Psoas muscle (tissue), 8 donors: ENCODE results near the gene GANC. TPM values are rescaled to one million over a fixed set of nuclear protein-coding genes. Genes with fewer than 3 reads are reported as not detected.
A peak's percentile ranks its signal among the peaks of the same experiment; 100 is the strongest.
"Not testable (repeated sequence)": the region's sequence is repeated elsewhere in the genome, so short reads cannot be mapped to it uniquely, and the experiment has no call there.

ENCODE experiments used
- ATAC-seq, 4 donors: fragments of 200-7000 bp; cut with Tn5 transposase; one replicate each; pipeline ENCODE4 v1.9.1; 2020; ENCODE audit warnings: moderate library complexity in 3 of 4, mild to moderate bottlenecking in 2 of 4
- DNase-seq, 2 donors: peaks; one replicate each; pipeline ENCODE4 v3.0.0-alpha.2; 2020
- H3K27ac ChIP-seq: fragments of 200-600 bp; one replicate; pipeline ENCODE4 v1.8.0; 2022
- H3K27me3 ChIP-seq, 3 donors: fragments of 200-600 bp in 1 of 3; one replicate each; pipeline versions ENCODE4 v1.6.1 to v1.8.0; 2013 to 2022; ENCODE audit warnings: low read length in 2 of 3, mild to moderate bottlenecking in 2 of 3, moderate library complexity in 1 of 3; ENCODE audit not compliant: insufficient read depth in 3 of 3
- H3K36me3 ChIP-seq, 2 donors: fragments of 200-600 bp in 1 of 2; one replicate each; pipeline versions ENCODE4 v1.6.1 to v1.8.0; 2013 to 2022; ENCODE audit warnings: low read depth in 1 of 2, mild to moderate bottlenecking in 1 of 2, moderate library complexity in 1 of 2; ENCODE audit not compliant: insufficient read depth in 1 of 2
- H3K4me1 ChIP-seq: fragments of 200-600 bp; one replicate; pipeline ENCODE4 v1.8.0; 2022
- H3K4me3 ChIP-seq: fragments of 200-600 bp; one replicate; pipeline ENCODE4 v1.8.0; 2022; ENCODE audit warnings: mild to moderate bottlenecking
- H3K9me3 ChIP-seq: fragments of 200-600 bp; one replicate; pipeline ENCODE4 v1.8.0; 2022
- CTCF ChIP-seq: fragments of 200-600 bp; IDR thresholded peaks from one replicate; pipeline ENCODE4 v1.8.0; 2022; ENCODE audit warnings: antibody characterized with exemption
- WGBS, 3 donors: extraction: QIAGEN DNeasy Blood & Tissue Kit; methylation state at CpG; one replicate each; pipeline versions ENCODE4 v1.1.6 to v1.1.7; 2013; 5-methylcytosine and 5-hydroxymethylcytosine counted together
- intact Hi-C, 2 donors: fragments of 100-400 bp; cut with DNase I; formaldehyde crosslinking; loops; one replicate each; pipeline versions ENCODE4 v1.11.0 to v1.14.2; 2022
- polyA plus RNA-seq, 3 donors: library from polyadenylated mRNA; stranded (reverse); fragments of 200-250 nt; gene quantifications; one replicate each; pipeline ENCODE4 v1.2.3, GENCODE V29; 2013
- total RNA-seq, 4 donors: library from RNA; stranded (reverse); fragmentation: NEBNext Ultra II Directional in 2 of 4; extraction: Animal tissue kit (Norgen Biotek cat#: 25700) in 2 of 4; gene quantifications; one replicate each; pipeline versions ENCODE4 v1.2.1 to v1.2.4, GENCODE V29; 2021 to 2023
- donor health status: healthy with polysubstance abuse.
- donor health status: DM: no; HTN: no; CAD: no; lungs with moderate emphysema.
- donor health status: Bipolar disorder and iron deficiency.
- donor health status: healthy.
- donor health status: DM: yes; HTN: yes; CAD: no.
- donor health status: DM: no; HTN: no; CAD: no.
- donor health status: DM: no; HTN: no; CAD: no.
- donor health status: DM: yes; HTN: yes; CAD: no.

Gene GANC
- total and polyA plus RNA-seq, 7 donors = 4.9 to 37.7 (median 20.3) TPM

DNA sequence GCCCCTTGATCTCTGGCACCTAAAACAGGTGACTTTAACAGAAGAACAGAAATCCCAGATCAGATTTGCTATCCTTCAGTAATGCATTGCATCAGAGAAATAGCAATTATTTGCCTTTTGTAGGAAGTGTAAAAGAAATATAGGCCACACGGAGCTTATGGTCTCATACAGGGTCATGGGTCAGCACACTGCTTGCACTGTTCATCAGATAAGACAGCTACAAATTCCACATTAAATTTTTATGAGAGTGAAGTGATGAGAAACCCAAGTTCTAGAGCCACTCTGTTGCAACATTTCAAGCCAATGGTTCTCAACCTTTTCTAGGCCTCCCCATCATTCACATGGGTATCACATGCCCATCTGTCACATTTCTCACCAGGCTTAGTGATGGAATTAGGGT lies 33.7 kb downstream of the GANC start:
- Histone ChIP-seq H3K4me1 (no peaks in the 10 kb centered on the region), H3K4me3 (no peak overlapping the region), H3K27me3 (no peaks in the 10 kb centered on the region), H3K9me3 (no peaks in the 10 kb centered on the region), H3K27ac (no peak overlapping the region), H3K36me3 (peaks cover 0 to 58% of the 10 kb centered on the region in 2 donors)
- no peak for DNase-seq
- 74 to 81% (median 78%) methylated on average over 1 of the region's 1 CpG for WGBS, 3 donors
- intact Hi-C loops = no loop called here
- ATAC-seq = no peak
- no peak for TF ChIP-seq CTCF

DNA sequence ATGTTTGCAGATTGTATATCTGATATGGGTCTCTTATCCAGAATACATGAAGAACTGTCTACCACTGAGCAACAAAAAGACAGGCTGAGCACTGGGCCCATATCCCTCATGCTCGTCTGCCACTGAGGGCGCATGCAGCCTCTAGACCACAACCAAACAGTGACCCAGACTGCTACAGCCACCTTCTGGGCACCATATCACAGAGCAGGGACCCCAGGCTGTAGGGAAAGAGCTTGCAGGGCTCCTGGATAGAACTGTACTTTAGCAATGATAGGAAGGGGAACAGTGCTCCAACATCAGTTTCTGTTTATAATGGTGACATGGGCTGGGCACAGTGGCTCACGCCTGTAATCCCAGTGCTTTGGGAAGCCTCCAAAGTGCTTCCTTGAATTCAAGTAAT lies 40.5 kb downstream of the GANC start:
- peak in 2 of 4 donors; percentile 39 to 58 for ATAC-seq
- intact Hi-C loops = no loop called here
- Histone ChIP-seq H3K4me3 (no peak overlapping the region), H3K36me3 (peaks cover 0 to 77% of the 10 kb centered on the region in 2 donors), H3K9me3 (no peaks in the 10 kb centered on the region), H3K27ac (peak overlapping the region; percentile 30), H3K4me1 (peaks cover 4% of the 10 kb centered on the region), H3K27me3 (no peaks in the 10 kb centered on the region)
- no peak for DNase-seq
- 18 to 32% (median 20%) methylated on average over 3 of the region's 3 CpGs for WGBS, 3 donors
- no peak for TF ChIP-seq CTCF

- intact Hi-C loops = no loop called here
- H3K4me1 ChIP-seq = peaks cover 4% of the 10 kb centered on the region
- H3K27ac ChIP-seq = no peak overlapping the region
- ATAC-seq (peak in 2 of 4 donors; percentile 34 to 79), DNase-seq (no peak)
- peaks cover 0 to 64% of the 10 kb centered on the region in 2 donors for H3K36me3 ChIP-seq
- no peaks in the 10 kb centered on the region for H3K27me3 ChIP-seq
- H3K9me3 ChIP-seq = no peaks in the 10 kb centered on the region
- 32 to 45% (median 40%) methylated on average over 1 of the region's 1 CpG for WGBS, 3 donors
- H3K4me3 ChIP-seq = no peak overlapping the region
- no peak for TF ChIP-seq CTCF
Observed at GRCh38 chr15:42314818-42315217, 41.8 kb downstream of the GANC start.

DNA sequence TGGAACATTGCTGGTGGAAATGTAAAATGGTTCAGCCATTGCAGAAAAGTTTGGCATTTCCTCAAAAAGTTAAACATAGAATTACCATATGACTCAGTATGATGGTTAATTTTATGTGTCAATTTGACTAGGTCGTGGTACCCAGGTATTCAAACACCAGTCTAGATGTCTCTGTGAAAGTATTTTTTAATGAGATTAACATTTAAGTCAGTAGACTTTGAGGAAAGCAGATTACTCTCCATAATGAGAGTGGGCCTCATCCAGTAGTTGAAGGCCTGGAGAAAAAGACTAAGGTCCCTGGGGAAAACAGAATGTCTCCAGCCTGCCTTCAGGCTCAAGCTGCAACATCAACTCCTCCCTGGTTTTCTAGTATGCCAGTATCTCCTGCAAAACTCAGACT lies 42.5 kb downstream of the GANC start:
- WGBS, 3 donors = 54 to 81% (median 61%) methylated on average over 1 of the region's 1 CpG
- Histone ChIP-seq H3K36me3 (peaks cover 0 to 57% of the 10 kb centered on the region in 2 donors), H3K4me3 (no peak overlapping the region), H3K27ac (no peak overlapping the region), H3K9me3 (no peaks in the 10 kb centered on the region), H3K27me3 (no peaks in the 10 kb centered on the region), H3K4me1 (peaks cover 4% of the 10 kb centered on the region)
- DNase-seq (no peak), ATAC-seq (peak in 1 of 4 donors; percentile 35)
- TF ChIP-seq CTCF = no peak
- intact Hi-C loops = no loop called here

GRCh38 chr15:42316282-42316805 lies 43.3 kb downstream of the GANC start:
- WGBS, 3 donors = 67 to 71% (median 70%) methylated on average over 11 of the region's 11 CpGs
- intact Hi-C loops, H3K27me3 ChIP-seq, ATAC-seq, H3K4me3 ChIP-seq, DNase-seq, H3K9me3 ChIP-seq, H3K4me1 ChIP-seq, H3K27ac ChIP-seq: not testable (repeated sequence)
- H3K36me3 ChIP-seq = peaks cover 0 to 50% of the 10 kb centered on the region in 2 donors
